GM21360 (cell line): Measurements from ENCODE around the gene IMMP2L.

Experiments
- ATAC-seq: cut with Tn5 transposase; IDR thresholded peaks from one replicate; pipeline ENCODE4 v1.9.1; 2021; ENCODE audit warnings: mild to moderate bottlenecking, moderate library complexity; ENCODE audit not compliant: unreplicated experiment

Gene IMMP2L

DNA sequence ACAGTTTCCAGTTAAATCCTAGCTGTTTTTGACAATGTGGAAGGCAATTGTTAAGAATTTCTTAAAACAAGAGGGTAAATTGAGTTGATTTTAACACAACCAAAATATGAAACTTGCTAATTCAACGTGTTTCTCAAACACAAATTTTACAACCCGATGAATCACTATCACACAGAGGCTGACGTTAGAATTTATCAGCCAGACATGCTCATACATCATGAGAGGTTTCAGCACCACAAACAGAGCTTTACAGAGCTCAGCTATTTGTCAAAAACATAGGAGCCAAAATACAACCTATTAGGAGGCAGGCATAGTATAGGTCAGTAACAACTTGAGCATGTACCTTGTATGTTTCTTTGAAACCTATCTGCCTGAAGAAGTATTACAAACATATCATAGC, 435.3 kb downstream of the IMMP2L start:
- no peak for ATAC-seq

DNA sequence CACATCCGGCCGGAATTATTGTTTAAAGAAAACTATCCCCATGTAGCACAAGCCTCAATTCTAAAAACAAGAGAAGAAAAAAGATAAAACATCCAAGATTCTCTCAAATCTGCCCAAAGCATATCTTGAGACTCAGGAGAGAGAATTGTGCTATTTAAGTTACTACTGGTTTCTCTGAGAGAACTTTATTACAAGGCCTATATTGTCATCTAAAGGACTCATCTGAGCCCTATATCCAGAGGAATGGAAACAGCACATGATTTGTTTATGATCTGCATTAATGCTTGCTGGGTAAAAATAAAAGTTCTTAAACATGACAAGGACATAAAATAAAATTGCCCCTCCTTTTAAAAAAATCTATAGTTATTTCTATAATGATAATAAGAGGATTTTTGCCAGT, 446.3 kb downstream of the IMMP2L start:
- no peak for ATAC-seq

DNA sequence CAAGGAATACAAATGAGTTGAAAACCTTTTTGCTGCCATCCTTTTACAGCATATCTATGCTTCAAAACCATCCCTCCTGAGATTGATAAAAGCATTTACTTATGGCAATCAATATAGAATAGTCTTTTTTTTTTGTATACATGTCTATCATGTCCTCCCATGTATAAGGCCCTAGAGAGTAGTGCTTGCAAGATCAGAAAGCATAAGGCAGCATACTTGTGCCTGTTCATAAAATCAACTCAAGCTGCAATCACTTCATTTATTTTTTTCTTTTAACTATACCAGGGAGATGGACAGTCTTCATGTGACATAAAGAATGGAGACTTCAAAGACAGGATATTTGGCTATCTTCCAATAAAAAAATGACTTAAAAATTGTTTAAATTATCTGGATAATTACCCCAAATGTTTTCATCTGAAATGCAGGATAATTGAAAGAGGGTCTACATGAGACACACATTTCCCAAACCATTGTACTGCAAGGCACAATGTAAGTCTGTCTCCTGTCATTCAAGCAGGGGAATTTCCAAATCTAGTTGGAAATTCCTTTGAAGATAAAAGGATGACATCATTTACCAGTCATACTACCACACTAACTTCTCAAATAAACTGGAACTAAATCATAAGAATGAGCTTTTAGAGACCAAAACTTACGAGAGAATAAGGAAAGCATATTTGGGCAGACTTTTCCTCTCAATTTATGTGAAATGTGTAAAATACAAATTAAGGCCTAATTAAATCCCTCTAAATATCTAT, 448.9 kb downstream of the IMMP2L start:
- peak; percentile 78 for ATAC-seq

DNA sequence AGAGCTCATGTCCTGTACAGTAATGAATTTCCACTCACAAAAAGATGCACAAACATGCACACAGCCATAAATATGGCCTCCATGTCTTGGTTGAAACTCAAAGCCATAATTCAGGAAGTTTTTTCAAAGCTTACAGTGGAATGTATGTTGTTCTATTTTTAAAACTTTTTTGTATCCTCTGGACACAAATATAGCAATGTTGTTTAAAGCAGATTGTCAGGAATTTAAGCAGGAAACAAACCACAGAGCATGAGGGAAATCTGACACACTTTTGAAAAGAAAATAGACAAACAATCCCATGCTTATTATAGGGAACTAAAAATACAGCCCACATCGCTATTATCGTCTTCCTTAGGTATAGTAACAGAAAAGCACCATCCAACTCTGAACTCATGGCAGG, 449.9 kb downstream of the IMMP2L start:
- ATAC-seq = no peak

DNA sequence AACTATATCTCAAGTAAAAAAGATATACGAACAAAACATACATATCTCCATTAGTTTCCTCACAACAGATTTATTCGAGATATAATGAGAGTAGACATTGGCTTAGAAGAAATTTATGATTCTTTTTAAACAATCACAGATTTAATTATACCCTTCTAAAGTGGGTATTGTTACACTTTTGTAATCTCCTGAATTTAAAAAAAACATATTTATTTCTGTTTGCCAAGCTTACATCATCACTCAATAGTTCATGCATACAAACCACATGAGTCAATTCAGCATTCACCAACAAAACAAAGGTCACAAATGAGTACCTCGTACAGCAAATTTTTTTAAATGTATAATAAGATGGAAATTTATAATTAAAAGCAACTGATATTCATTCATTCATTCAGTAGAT, 453.8 kb downstream of the IMMP2L start:
- no peak for ATAC-seq

DNA sequence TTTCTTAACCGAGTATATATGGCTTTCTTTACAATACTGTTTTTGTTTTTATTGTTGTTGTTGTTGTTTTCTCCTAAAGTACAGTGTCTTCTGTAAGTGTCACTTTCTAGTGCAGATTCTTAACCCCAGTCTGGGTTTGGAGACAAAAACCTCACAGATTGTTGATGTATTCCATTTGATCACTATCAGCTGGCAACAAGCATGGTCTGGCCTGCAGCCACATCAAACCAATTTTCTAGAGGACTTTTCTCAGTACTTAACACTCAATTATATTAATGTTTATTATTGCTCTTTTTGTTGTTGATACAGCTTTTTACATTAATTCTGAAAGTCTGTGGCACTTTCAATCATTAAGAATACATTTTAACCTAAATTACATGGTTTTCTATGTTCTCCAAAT, 454.3 kb downstream of the IMMP2L start:
- ATAC-seq = no peak

DNA sequence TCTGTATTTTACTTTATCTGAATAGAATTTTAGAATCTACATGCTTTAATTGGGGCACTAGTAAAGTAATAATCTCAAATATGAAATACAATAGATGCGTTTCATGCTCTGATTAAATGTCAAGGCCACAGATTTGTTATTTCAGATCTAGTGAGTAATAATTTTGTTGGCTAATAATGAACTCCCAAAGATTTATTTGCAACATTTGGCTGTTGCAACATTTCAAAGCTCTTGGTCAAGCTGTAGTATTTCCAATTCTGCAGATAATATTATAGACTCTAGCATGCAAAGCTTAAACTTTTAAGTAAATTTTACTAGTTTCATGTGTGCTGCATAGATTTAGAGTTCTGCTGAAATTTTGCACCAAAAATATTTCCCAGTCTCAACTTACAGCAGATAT, 454.7 kb downstream of the IMMP2L start:
- no peak for ATAC-seq

DNA sequence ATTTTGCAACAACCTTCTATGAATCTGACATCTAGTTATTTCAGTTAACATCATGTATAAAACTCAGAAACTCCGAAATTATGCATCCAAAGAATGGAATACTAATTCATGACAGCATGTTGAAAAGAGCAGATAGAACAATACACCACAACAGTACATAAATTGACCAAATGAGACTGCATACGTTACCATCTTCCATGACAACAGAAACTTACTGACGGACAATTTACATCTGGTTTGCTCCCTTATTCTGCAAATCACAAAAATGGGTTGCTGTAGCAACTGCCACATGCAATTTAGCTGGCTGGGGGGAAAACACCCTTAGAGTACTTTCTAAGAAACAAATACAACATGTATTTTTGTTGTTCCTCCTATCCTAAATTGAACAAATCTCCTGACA, 457.0 kb downstream of the IMMP2L start:
- no peak for ATAC-seq

DNA sequence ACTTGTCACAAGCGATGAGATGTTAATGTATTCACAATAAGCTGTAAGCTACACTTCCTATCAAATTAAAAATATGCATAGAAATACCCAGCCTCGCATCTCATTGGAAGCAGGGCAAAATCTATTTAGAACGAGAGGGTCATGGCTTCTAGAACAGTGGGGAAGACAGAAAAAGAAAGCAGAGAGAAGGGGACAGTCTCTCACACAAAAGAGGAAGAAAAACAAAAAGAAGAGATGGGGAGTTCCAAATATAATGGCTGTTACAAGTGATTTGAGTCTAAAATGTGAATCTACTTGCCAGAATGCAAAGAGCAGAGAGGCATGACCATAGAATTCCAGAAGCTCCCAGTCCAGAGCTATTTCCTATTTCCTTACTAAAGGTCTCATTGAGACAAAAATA, 457.6 kb downstream of the IMMP2L start:
- peak; percentile 56 for ATAC-seq

DNA sequence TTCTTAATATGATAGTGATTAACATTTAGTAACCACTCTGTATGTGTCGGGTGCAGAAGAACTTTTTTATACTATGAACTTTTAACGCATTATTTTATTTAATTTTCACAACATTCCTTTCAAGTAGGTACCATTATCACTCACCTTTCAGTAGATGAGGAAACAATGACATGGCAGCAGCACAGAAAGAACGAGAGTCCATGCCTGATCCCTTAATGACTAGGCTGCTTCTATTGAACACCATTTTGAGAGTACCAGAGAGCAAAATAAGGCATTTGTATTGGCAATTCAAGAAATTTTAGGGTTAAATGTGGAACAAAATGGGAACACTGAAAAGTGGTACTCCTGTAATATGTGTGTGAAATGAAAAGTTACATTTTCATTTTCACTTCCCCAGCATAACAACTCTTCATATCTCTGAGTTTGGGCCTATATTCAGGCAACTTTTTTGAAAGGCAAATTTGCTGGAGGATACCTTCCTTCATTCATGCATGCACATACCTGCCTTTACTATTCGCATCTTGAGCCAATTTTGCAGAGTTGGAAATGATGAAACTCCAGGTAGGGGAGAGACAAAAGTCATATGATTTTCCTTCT, 458.5 kb downstream of the IMMP2L start:
- ATAC-seq = peak; percentile 58

DNA sequence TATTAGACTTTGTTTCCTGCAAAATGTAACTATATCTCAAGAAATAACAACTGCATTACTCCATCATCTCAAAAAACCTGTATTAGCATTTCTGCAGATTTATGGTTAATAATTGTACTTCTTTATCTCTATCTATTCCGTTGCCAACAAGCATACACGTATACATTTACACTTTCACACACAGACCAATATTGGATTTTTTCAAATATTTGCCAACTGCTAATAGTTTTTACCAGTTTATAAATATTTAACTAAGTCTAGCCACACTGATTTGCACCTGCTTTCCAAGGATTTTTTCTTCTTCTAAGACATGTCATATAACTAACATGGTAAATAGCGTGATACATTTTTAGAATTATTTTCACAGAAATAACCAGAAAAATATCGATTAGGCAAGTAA, 459.2 kb downstream of the IMMP2L start:
- no peak for ATAC-seq

DNA sequence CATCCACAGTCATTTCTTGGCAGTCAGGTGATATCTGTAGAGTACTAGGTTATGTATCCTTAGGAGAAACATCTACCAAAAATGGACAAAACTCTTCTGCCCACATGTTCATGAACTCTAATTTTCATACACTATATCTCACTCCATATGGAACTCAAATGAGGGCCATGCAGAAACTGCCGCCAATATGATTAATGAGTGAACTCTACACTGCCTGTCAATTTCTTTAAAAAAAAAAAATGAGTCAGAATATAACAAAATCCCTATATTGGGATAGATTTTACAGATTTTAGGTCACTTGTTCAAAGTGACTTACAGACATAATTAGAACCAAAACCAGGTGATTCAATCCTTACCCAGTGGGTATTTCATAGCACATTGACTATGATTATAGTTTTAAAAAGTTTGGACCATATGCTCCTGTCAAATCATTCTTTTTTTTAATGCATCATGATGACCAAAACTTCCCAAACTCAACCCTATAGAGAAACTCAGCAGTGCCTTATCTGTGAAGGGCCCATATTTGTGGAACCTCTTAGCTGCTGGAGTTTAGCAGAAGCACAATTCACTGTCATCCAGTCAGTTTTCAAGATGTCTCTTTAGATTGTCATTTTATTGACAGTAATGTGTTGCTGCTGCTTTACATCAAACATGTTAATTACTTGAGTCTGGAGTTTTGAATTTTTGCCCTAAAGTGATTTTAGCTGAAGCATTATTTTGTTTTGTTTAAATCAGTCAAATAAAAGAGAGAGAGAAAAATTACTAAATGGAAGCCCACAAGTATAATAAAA, 460.2 kb downstream of the IMMP2L start:
- ATAC-seq = no peak

DNA sequence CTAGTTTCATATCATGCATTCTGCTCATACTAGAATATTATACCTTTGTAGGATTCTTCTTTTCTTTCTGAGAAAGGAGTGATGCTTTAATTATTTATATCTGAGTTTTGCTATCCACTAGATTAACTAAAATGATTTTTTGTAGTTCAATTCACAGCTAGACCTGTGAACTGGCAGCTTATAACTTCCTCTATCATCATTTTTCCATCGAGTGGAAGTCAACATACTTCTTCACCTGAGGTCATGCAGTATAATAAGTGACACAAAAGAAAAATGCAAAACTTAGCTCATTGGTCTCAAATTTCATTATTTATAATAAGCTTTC, 463.4 kb downstream of the IMMP2L start:
- ATAC-seq = no peak

DNA sequence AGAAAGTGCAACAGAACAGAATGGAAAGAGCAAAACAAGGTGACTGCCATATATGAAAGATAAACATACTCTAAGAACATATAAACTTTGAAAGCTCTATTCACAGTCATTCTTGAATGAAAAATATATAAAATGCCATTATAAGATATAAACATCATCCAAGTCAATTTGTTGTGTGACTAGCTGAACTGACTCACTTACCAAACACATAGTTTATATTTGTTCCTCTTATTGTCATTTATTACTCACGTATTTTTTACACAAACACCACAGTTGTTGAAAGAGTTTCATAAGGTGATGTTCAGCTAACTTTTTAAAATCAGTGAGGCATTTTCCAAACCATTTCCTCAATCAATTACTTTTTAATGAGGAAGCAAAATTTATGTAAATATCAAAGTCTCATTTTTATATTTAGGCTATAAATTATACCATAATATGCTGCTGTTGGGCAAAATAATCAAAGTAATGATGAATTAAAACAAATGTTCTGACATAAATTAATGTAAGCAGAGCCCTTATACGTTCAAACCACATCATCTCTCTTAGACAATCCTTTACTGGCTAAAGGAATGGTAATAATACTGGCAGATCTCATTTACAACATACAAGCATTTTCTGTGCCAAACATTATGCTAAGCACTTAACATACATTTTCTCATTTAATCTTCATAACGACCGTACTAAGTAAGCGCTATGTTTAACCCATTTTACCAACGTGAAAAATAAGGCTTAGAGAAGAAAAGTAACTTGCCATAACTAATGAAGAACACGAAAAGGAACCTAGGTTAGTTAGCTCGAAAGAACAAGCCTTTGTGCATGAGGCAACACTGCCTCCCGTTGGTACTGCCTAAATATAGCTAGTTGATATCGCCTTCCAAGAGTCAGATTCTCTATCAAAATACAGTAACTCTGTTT, 464.0 kb downstream of the IMMP2L start:
- peak; percentile 80 for ATAC-seq

DNA sequence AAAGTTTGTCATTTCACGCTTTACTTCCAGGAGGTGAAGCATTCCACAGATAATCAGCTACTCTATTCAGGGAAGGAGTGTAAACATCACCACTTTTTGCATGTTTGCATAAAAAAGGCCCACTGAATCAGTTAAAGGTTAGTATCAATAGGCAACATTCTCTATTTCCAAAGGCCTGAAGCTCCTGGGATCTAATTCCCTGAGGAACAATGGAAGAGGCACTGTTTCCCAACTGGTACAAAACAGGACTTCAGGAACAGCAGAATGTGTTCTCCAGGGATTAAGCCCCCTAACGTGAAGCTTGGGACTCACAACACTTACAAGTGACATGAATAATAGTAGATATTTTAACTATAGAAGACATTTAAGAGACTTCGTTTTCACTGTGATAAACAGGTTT, 465.3 kb downstream of the IMMP2L start:
- no peak for ATAC-seq

DNA sequence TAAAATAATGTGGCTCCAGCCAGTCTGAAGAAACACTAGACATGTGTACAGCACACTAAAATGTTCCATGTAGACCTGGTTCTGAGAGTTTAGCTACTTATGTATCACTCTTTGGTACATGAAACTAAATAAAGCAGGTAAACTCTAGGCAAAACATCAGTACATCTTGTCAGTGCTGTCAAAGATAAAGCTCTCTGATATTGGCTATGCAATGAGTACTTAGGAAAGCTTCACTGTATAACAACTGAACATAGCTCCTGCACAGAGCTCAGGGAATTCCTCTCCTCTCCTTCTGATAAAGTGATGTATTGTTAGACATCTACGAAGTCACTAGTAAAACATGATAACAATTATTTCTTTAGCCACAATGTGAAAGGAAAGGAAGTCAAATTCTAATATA, 467.9 kb downstream of the IMMP2L start:
- ATAC-seq = no peak

DNA sequence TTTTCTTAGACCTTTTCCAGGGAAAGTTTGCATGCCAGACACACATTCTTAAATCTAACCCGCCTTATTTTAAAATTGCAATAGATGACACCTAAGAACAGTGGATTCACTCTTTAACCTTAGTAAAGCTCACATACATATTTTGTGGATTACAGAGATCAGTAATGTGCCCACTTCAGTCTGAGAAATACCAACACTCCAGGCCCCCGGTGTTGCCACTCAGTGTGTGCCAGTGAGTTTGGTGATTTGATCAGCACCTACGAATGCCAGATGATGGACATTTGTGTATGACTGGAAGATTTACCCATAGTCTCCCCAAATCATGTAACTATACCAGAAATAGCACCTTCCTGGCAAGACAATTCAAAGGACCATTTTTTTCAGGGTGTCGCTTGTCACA, 468.8 kb downstream of the IMMP2L start:
- ATAC-seq = no peak

DNA sequence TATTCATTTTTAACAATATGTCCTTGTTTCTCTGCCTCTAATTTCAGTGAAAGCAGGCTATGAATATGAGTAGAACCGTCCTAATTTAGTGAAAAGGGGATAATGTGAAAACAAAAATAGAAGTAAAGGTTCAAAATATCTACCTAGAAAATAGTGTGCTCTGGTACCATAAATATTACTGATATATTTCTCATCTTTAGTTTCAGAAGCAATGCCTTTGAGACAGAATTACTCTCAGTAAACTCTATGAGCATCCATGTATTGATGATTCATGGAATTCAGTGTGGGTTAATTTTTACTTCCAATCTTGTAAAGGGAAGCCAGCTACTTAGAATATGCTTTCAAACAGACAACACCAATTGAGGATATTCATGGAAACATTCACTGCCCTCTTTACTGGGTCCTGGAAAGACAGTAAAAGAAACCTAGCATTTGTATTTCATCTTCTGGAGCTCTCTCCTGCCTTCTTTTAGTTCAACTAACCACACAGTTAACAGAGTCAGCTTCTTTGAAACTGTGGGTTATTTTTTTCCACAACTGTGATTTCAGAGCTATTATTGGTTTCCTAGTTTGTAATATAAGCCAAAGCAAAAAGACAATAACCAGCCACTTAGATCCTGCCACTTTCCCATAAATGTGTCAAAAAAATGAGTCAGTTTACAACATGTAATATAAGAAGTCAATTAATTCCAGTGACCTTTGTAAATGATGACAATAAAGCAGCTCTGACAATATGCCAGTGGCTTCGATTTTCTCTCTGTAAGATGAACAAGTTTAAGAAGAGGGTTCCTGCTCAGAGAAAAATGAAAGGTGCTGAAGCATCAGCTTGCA, 469.7 kb downstream of the IMMP2L start:
- no peak for ATAC-seq

DNA sequence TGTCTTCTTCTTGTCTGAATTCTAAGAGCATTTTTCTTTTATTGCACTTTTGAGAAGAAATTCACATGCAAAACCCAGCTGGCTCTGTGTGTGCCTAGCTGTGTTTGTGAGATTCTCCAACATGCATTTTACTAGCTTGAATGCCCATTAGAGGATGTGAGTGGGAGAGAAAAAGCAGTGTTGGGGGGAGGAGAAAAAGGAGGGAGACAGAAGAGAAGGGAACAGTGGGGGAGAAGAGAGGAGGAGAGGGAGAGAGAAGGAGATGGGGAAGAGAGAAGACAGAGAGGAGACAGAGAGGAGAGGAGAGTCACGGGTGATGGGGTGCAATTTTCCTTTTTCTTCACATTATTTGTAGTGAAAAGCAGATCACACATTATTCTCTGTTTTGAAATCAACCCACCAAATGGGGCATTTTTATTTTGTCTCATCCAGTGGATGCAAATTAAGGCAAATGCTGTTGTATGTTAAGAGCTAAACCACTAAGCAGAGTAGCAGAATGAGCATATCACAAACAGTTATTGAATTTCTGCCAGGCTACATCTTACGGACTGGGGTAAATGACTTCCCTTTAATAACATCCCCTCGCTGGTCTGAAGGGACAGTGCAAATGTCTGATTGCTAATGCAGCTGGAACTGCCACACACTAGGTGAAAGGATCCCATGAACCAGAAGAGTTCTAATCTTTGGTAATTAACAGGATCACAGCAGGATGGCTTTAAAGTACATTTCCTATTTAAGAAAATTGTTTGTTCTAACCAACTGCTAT, 470.5 kb downstream of the IMMP2L start:
- no peak for ATAC-seq

DNA sequence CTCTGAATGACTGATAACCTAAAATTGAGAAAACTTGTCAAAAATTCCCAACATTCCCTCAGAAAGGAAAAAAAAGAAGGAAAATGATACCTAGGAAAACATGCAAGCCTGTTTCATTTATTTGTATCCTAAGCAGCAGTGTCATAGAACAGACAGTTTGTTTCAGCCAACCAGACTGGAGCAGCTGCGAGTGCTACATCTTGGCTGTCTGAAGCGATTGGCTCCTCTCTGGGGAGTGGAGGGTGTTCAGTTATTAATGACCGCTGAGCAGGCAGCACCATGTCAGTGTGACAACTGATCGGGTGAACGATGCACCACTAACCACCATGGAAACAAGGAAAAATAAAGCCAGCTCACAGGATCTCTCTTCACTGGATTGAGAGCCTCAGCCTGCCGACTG, 471.4 kb downstream of the IMMP2L start, which contains the start of gene LRRN3:
LRRN3 (plus strand) TSS at position 282 of the 400 bp plus-strand sequence. CDS start 31,646 bp downstream, outside the sequence.
- ATAC-seq = no peak
